ENCODE measurements around the gene ABLIM2. TPM values are rescaled to one million over a fixed set of nuclear protein-coding genes. Genes with fewer than 3 reads are reported as not detected.

ABLIM2 gene
- total and polyA plus RNA-seq, 2 of the 4 experiments (the other 2 are of a cell fraction): under 0.01 to 0.10 TPM

- H3K4me3 ChIP-seq (ENCODE audit: insufficient read depth, low read depth, low read length): no peak overlapping the region
- dilution Hi-C loops (cut with HindIII; ENCODE audit: low sequenced_read_pairs, unreplicated experiment) (no loop called here), in situ Hi-C loops (cut with MboI; ENCODE audit: low sequenced_read_pairs) (no loop called here), intact Hi-C loops (cut with micrococcal nuclease) (no loop called here)
- POLR2A ChIA-PET (ENCODE audit: unreplicated experiment): no interaction called here
- no peak overlapping the region for H4K8ac ChIP-seq (ENCODE audit: low read depth in 2 of 2, low read length in 2 of 2)
- CTCF ChIA-PET: no interaction called here
- no peak overlapping the region for H3K4ac ChIP-seq (ENCODE audit: low read depth, low read length)
- H4K5ac ChIP-seq (ENCODE audit: low read depth, low read length): no peak overlapping the region
- H3K27ac ChIP-seq (ENCODE audit: insufficient read depth, low read length): no peak overlapping the region
- H3K9ac ChIP-seq (ENCODE audit: low read depth, low read length): no peak overlapping the region
- no peaks in the 10 kb centered on the region for H3K9me1 ChIP-seq (ENCODE audit: insufficient read depth, low read length)
- no peaks in the 10 kb centered on the region for H3K36me3 ChIP-seq (ENCODE audit: control insufficient read depth, insufficient read depth, low read length)
- H2AFZ ChIP-seq (replicated peaks; ENCODE audit: low read length, poor library complexity): no peak overlapping the region
- ATAC-seq (ENCODE audit: low read depth) (no peak), DNase-seq (no peak)
- no peak overlapping the region for H4K91ac ChIP-seq (ENCODE audit: insufficient read depth, low read depth, low read length)
- H3K79me1 ChIP-seq (ENCODE audit: low read depth in 1 of 2, low read length in 2 of 2): no peaks in the 10 kb centered on the region
- BruUV-seq (replicated peaks): no TSS peak
- H3K9me3 ChIP-seq (ENCODE audit: control insufficient read depth, insufficient read depth, low read length): no peaks in the 10 kb centered on the region
- H3K18ac ChIP-seq (ENCODE audit: low read depth, low read length): no peak overlapping the region
- H2BK120ac ChIP-seq (ENCODE audit: low read depth, low read length): no peak overlapping the region
- H3K23ac ChIP-seq (ENCODE audit: low read depth, low read length): no peak overlapping the region
- H3K27me3 ChIP-seq (ENCODE audit: control insufficient read depth, insufficient read depth, low read length): peaks cover 68% of the 10 kb centered on the region
- no peaks in the 10 kb centered on the region for H3K4me1 ChIP-seq (ENCODE audit: control insufficient read depth, insufficient read depth, low read length)
- H2BK15ac ChIP-seq (ENCODE audit: low read depth, low read length): no peak overlapping the region
- H3K56ac ChIP-seq (ENCODE audit: extremely low read depth, insufficient read depth, low read length): no peak overlapping the region
- no peak overlapping the region for H2AK5ac ChIP-seq (ENCODE audit: low read depth, low read length)
- 66% methylated on average over 18 of the region's 23 CpGs; no CpG with 5 or more reads in 1 of the 2 experiments for WGBS, 2 experiments (ENCODE audit: extremely low coverage in 2 of 2, insufficient read length in 1 of 2)
- no peak overlapping the region for H3K14ac ChIP-seq (replicated peaks; ENCODE audit: low read depth, low read length)
- no peak overlapping the region for H2BK5ac ChIP-seq (ENCODE audit: low read depth, low read length, poor library complexity, severe bottlenecking)
- H2AK9ac ChIP-seq (replicated peaks; ENCODE audit: low read depth, low read length, poor library complexity): no peak overlapping the region
- H2BK20ac ChIP-seq (ENCODE audit: low read depth, low read length): no peak overlapping the region
- no peaks in the 10 kb centered on the region; the same call in 1 of the 2 replicates for H4K20me1 ChIP-seq (ENCODE audit: insufficient read depth, low read length)
- H3K4me2 ChIP-seq (ENCODE audit: low read depth, low read length): no peak overlapping the region
- TF ChIP-seq CTCF (conservative IDR thresholded peaks at IDR 0.05; ENCODE audit: low read depth, low read length) (no peak), ELK1 (IDR thresholded peaks at IDR 0.05; ENCODE audit: borderline replicate concordance, low read depth, low read length) (no peak), MAFK (IDR thresholded peaks at IDR 0.05; ENCODE audit: low read depth, low read length) (no peak), MAZ (IDR thresholded peaks at IDR 0.05; ENCODE audit: borderline replicate concordance, low read depth, low read length) (no peak), RCOR1 (IDR thresholded peaks at IDR 0.05; ENCODE audit: insufficient replicate concordance, low read length) (no peak), BHLHE40 (IDR thresholded peaks at IDR 0.05; ENCODE audit: low read depth, low read length) (no peak), NFE2L2 (IDR thresholded peaks at IDR 0.05; ENCODE audit: low read depth, low read length) (no peak), SMC3 (IDR thresholded peaks at IDR 0.05; ENCODE audit: low read depth, low read length) (no peak), POLR2A (IDR thresholded peaks at IDR 0.05; ENCODE audit: low read depth, low read length) (no peak), MXI1 (IDR thresholded peaks at IDR 0.05; ENCODE audit: borderline replicate concordance, low read depth, low read length) (no peak), USF2 (IDR thresholded peaks at IDR 0.05; ENCODE audit: low read depth, low read length) (no peak), RFX5 (IDR thresholded peaks at IDR 0.05; ENCODE audit: low read depth, low read length) (no peak), CHD1 (IDR thresholded peaks at IDR 0.05; ENCODE audit: low read depth, low read length) (no peak), RAD21 (IDR thresholded peaks at IDR 0.05; ENCODE audit: low read length) (no peak), FOS (IDR thresholded peaks at IDR 0.05; ENCODE audit: low read depth, low read length) (no peak)
Measured at GRCh38 chr4:8077181-8078108, 81.2 kb downstream of the ABLIM2 start.
